ENCODE results near the gene CDS1. TPM values are rescaled to one million over a fixed set of nuclear protein-coding genes. Genes with fewer than 3 reads are reported as not detected.

Gene CDS1
- total RNA-seq, 2 experiments from 2014 or later: 0.33 to 0.53 TPM

DNA sequence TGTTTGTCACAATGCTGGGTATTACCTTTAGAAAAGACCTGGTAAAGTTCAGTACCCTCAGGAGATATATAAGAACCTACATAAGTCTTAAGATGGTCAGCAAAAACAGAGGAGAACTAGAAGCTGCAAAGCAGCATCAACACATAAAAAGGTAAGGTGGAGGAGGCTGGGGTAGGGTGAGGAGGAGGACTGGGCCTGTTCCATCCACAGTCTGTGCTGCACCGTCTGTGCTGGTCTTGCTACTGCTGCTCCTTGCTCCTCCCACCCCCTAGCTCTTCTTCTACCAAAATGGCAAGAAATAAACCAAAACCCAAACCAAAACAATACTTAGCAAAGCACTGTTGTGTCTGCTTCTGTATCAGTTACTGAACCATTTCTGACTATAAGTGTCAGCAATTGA, 102.2 kb downstream of the CDS1 start:
- CTCF ChIA-PET: no interaction called here
- Mint-ChIP-seq H3K27me3 (no peaks in the 10 kb centered on the region), H3K36me3 (ENCODE audit: low read depth) (no peaks in the 10 kb centered on the region), H3K27ac (no peak overlapping the region), H3K4me3 (no peak overlapping the region), H3K9me3 (no peaks in the 10 kb centered on the region), H3K4me1 (peaks cover 29% of the 10 kb centered on the region)
- POLR2A ChIA-PET: no interaction called here
- DNase-seq: no peak

DNA sequence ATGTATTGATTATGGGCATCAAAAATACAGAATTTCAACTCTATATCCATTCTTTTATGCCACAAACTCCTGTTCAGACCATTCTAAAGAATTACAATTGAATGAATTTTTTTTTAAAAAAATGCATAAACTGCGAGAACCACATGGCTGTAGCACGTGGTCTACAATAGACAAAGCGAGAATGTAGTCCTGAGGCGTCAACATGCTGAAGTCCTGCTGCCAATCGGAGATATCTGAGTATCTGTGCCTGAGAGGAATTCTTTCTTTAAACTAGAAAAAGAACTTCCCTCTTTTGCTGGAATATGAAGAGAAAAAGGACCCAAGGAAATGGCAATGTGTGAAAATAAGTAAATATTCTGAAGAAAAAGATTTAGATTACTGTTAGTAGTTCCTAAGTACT, 105.7 kb downstream of the CDS1 start:
- Mint-ChIP-seq H3K9me3 (no peaks in the 10 kb centered on the region), H3K27me3 (no peaks in the 10 kb centered on the region), H3K4me3 (no peak overlapping the region), H3K36me3 (ENCODE audit: low read depth) (no peaks in the 10 kb centered on the region), H3K4me1 (peaks cover 25% of the 10 kb centered on the region), H3K27ac (no peak overlapping the region)
- DNase-seq: no peak
- ChIA-PET CTCF (no interaction called here), POLR2A (no interaction called here)

DNA sequence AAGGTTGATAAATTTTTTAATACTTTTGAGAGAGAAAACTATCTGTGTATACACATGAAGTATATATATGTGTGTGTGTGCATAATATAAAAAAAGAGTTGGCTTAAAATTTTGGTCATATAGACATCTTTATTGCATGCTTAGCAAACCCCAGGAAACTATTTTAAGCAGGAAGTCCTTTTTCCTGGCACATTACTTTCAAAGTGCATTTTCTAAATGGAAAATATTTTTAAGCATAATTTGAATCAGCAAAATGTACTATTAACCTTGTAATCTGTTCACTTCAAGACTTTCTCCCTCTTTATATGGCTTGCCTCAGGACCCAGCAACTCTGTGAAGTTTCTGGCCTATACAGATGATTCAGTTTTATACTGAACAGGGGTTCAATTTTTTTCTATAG, 106.3 kb downstream of the CDS1 start:
- no peak overlapping the region for H3K27ac Mint-ChIP-seq
- H3K4me1 Mint-ChIP-seq: peaks cover 21% of the 10 kb centered on the region
- H3K9me3 Mint-ChIP-seq: no peaks in the 10 kb centered on the region
- POLR2A ChIA-PET: no interaction called here
- no peaks in the 10 kb centered on the region for H3K27me3 Mint-ChIP-seq
- CTCF ChIA-PET: no interaction called here
- no peaks in the 10 kb centered on the region for H3K36me3 Mint-ChIP-seq (ENCODE audit: low read depth)
- DNase-seq: no peak
- H3K4me3 Mint-ChIP-seq: no peak overlapping the region

DNA sequence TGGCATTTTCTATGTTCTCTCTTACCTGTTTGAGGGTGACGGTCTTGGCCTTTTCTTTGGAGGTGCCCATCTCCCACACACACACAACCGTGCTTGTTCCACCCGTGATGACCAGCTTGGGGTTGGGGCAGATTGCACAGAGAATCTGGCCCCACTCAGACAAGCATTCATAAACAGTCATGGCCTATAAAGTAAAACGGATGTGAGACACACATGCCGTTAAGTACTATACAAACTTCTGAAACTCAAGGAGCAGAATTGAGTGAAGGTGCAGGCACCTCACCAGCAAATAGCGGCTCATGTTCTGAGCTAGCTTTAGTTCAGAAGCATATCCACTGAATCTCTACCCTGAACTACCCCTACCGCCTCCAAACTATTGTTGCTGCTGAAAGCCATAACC, 107.6 kb downstream of the CDS1 start:
- Mint-ChIP-seq H3K9me3 (no peaks in the 10 kb centered on the region), H3K27ac (peak overlapping the region; percentile 22), H3K27me3 (no peaks in the 10 kb centered on the region), H3K4me1 (peaks cover 15% of the 10 kb centered on the region), H3K36me3 (ENCODE audit: low read depth) (no peaks in the 10 kb centered on the region), H3K4me3 (peak overlapping the region; percentile 28)
- ChIA-PET CTCF (no interaction called here), POLR2A (no interaction called here)
- DNase-seq: no peak

DNA sequence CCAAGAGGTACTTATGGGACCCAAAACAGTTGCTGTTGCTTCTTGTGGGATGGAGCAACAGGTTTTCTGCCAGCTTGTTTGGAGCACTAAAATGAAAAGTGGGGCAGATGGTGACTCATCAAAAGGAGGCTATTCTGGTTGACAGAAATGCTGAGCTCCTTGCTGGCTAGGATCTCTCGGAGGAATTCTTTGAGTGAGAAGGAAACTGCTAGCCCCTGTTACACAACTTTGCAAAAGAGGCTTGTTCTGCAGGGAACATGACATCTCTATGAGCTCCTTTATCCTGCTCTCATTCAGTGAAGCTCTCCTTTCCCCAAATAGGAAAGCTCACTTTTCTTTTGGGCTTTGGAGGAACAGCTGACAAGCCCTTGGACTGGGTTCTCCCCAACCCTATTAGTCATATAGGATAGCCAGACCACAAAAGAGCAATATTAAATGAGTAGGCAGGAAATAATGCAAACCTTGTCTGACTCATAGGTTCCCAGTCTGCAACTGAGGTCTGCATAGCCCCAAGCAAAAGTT, 108.3 kb downstream of the CDS1 start:
- no peaks in the 10 kb centered on the region for H3K27me3 Mint-ChIP-seq
- H3K36me3 Mint-ChIP-seq (ENCODE audit: low read depth): no peaks in the 10 kb centered on the region
- DNase-seq: no peak
- H3K9me3 Mint-ChIP-seq: no peaks in the 10 kb centered on the region
- POLR2A ChIA-PET: no interaction called here
- CTCF ChIA-PET: no interaction called here
- no peak overlapping the region for H3K4me3 Mint-ChIP-seq
- H3K27ac Mint-ChIP-seq: peak overlapping the region; percentile 22
- peaks cover 15% of the 10 kb centered on the region for H3K4me1 Mint-ChIP-seq

DNA sequence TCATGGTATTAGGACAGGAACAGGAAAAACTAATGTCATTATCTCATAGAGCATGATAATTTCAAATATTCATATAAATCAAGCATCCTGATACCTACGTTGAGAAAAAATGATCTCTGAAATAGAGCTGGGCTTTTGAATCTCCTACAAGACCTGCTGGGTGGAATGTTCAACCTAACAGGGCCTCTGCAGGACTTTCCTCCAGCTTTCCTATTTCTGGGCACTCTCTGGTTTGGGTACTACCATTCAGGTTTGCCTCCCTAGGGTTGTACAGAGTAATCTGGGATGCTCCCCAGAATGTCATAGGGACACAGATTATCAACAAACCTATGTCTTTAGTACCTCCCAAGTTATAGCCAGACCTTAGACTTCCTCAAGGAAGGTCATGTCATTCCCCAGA, 108.9 kb downstream of the CDS1 start:
- Mint-ChIP-seq H3K36me3 (ENCODE audit: low read depth) (no peaks in the 10 kb centered on the region), H3K27ac (no peak overlapping the region), H3K4me3 (no peak overlapping the region), H3K4me1 (peaks cover 15% of the 10 kb centered on the region), H3K9me3 (no peaks in the 10 kb centered on the region), H3K27me3 (no peaks in the 10 kb centered on the region)
- POLR2A ChIA-PET: no interaction called here
- no peak for DNase-seq
- CTCF ChIA-PET: no interaction called here

DNA sequence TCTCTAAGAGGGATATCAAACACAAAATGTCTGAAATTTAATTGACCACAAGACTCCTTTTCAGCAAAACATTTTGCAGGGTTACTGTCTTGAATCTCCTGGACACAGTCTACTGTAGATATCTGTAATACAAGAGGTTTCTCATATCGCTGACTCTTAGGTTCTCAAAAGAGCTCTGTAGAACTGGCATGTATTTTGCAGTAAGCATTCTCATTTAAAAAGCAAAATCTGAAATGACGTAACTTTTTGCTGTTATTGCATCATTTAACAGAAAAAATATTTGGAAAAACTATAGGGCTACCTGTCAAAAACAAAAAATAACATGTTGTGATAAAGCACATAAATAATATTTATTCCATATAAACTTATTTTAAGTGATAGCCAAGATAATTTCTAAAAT, 114.2 kb downstream of the CDS1 start:
- Mint-ChIP-seq H3K36me3 (ENCODE audit: low read depth) (no peaks in the 10 kb centered on the region), H3K4me3 (no peak overlapping the region), H3K9me3 (no peaks in the 10 kb centered on the region), H3K27me3 (no peaks in the 10 kb centered on the region), H3K27ac (no peak overlapping the region), H3K4me1 (peaks cover 11% of the 10 kb centered on the region)
- ChIA-PET POLR2A (no interaction called here), CTCF (no interaction called here)
- DNase-seq: no peak

DNA sequence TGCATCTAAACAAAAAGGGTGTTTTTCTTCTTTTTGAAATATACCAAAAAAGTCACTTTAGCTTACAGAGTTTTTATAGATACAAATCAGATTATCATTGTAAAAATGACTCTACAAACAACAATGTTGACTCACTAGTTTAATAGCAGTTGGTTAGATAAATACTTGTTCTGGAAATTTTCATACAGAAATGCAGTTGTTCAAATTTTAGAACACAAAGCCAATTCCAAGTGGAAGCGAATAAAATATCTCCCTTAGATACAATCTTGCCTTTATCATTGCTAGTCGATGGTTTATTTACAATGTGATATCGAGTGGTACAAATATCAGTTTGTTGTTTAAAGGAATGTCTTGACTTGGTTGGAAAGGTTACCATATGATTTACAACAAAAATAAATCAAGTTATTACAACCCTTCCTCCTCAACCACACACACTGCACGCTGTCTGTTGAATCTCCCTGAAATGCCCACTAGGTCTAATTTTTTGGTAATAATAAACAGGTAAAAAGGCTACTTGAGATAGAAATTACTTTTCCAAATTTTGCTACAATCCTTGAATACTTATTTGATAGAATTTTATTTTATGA, 114.8 kb downstream of the CDS1 start:
- peaks cover 11% of the 10 kb centered on the region for H3K4me1 Mint-ChIP-seq
- H3K27ac Mint-ChIP-seq: no peak overlapping the region
- no peaks in the 10 kb centered on the region for H3K36me3 Mint-ChIP-seq (ENCODE audit: low read depth)
- H3K27me3 Mint-ChIP-seq: no peaks in the 10 kb centered on the region
- ChIA-PET POLR2A (no interaction called here), CTCF (no interaction called here)
- no peaks in the 10 kb centered on the region for H3K9me3 Mint-ChIP-seq
- H3K4me3 Mint-ChIP-seq: no peak overlapping the region
- DNase-seq: no peak

DNA sequence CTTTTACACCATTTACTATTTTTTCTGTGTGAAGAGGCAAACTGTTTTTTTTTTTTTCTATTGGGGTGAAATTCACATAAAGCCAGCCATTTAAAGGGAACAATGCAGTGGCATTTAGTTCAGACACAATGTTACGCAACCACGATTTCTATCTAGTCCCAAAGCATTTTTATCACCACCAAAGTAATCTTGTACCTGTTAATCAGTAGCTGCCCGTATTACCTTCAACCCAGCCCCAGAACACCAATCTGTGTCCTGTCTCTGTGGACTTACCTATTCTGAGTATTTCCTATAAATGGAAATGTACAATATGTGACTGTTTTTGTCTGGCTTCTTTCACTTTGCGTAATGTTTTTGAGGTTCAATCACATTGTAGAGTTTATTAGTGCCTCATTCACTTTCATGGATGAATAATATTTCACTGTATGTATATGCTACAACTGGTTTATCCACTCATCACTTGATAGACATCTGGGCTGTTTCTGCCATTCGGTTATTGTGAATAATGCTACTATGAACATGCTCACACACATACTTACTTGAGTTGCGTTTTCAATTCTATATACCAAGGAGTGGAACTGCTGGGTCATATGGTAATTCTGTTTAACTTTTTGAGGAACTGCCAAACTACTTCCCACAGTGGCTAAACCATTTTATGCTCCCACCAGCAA, 116.2 kb downstream of the CDS1 start:
- Mint-ChIP-seq H3K4me3 (no peak overlapping the region), H3K36me3 (ENCODE audit: low read depth) (no peaks in the 10 kb centered on the region), H3K4me1 (peaks cover 11% of the 10 kb centered on the region), H3K9me3 (no peaks in the 10 kb centered on the region), H3K27me3 (no peaks in the 10 kb centered on the region), H3K27ac (no peak overlapping the region)
- CTCF ChIA-PET: no interaction called here
- POLR2A ChIA-PET: no interaction called here
- DNase-seq: no peak

Other genes starting within 250 kb of the CDS1 start
- gene NKX6-1, start 83.8 kb upstream of the CDS1 start, total RNA-seq: not detected

All from activated CD4-positive, alpha-beta memory T cell treated with anti-CD3 and anti-CD28 coated beads, Interleukin-2, amount 10 ng/mL, durations not matched to agents 7 days and 5 days (primary cell).